WTC11 (cell line): ENCODE measurements around the gene PRR5L.

Source experiments
- CTCF ChIP-seq: fragments of 200-600 bp; IDR thresholded peaks from 2 replicates; pipeline ENCODE4 v1.8.0; 2022; ENCODE audit warnings: antibody characterized with exemption
- ETV6 ChIP-seq: sonication (generic); formaldehyde crosslinking; IDR thresholded peaks from 2 replicates; pipeline ENCODE4 v1.8.1; 2022; ENCODE audit warnings: mild to moderate bottlenecking, missing genetic modification reagents
- FOXP1 ChIP-seq: sonication (generic); formaldehyde crosslinking; IDR thresholded peaks from 2 replicates; pipeline ENCODE4 v1.8.0; 2022; ENCODE audit warnings: missing genetic modification reagents, mild to moderate bottlenecking, moderate library complexity, borderline replicate concordance
- GABPB1 ChIP-seq: sonication (generic); formaldehyde crosslinking; IDR thresholded peaks from 2 replicates; pipeline ENCODE4 v1.8.1; 2023; ENCODE audit warnings: mild to moderate bottlenecking, missing genetic modification reagents
- NFE2L1 ChIP-seq: sonication (generic); formaldehyde crosslinking; IDR thresholded peaks from 2 replicates; pipeline ENCODE4 v1.8.1; 2023; ENCODE audit warnings: missing genetic modification reagents
- NR2C2 ChIP-seq: sonication (generic); formaldehyde crosslinking; IDR thresholded peaks from 2 replicates; pipeline ENCODE4 v1.8.0; 2022; ENCODE audit warnings: mild to moderate bottlenecking, missing genetic modification reagents
- RELA ChIP-seq: sonication (generic); formaldehyde crosslinking; IDR thresholded peaks from 2 replicates; pipeline ENCODE4 v1.8.1; 2022; ENCODE audit warnings: missing genetic modification reagents, mild to moderate bottlenecking, borderline replicate concordance
- USF2 ChIP-seq: sonication (generic); formaldehyde crosslinking; IDR thresholded peaks from 2 replicates; pipeline ENCODE4 v1.8.1; 2023; ENCODE audit warnings: mild to moderate bottlenecking, missing genetic modification reagents, moderate library complexity
- ZBTB21 ChIP-seq: sonication (generic); formaldehyde crosslinking; IDR thresholded peaks from 2 replicates; pipeline ENCODE4 v1.8.1; 2023; ENCODE audit warnings: mild to moderate bottlenecking, missing genetic modification reagents, borderline replicate concordance
- TF ChIP-seq, protein P1 (sequence below): sonication (generic); formaldehyde crosslinking; IDR thresholded peaks from 2 replicates; pipeline ENCODE4 v1.8.1; 2023; ENCODE audit warnings: mild to moderate bottlenecking, missing genetic modification reagents, borderline replicate concordance
- TF ChIP-seq, protein P2 (sequence below): sonication (generic); formaldehyde crosslinking; IDR thresholded peaks from 2 replicates; pipeline ENCODE4 v1.8.1; 2022; ENCODE audit warnings: mild to moderate bottlenecking, missing genetic modification reagents, moderate library complexity, borderline replicate concordance
- TF ChIP-seq, protein P3 (sequence below): sonication (generic); formaldehyde crosslinking; conservative IDR thresholded peaks from 2 replicates; pipeline ENCODE4 v1.8.1; 2023; ENCODE audit warnings: mild to moderate bottlenecking, low read depth, missing genetic modification reagents, moderate library complexity
- TF ChIP-seq, protein P4 (sequence below): sonication (generic); formaldehyde crosslinking; IDR thresholded peaks from 2 replicates; pipeline ENCODE4 v1.8.0; 2022; ENCODE audit warnings: mild to moderate bottlenecking, missing genetic modification reagents

DNA sequence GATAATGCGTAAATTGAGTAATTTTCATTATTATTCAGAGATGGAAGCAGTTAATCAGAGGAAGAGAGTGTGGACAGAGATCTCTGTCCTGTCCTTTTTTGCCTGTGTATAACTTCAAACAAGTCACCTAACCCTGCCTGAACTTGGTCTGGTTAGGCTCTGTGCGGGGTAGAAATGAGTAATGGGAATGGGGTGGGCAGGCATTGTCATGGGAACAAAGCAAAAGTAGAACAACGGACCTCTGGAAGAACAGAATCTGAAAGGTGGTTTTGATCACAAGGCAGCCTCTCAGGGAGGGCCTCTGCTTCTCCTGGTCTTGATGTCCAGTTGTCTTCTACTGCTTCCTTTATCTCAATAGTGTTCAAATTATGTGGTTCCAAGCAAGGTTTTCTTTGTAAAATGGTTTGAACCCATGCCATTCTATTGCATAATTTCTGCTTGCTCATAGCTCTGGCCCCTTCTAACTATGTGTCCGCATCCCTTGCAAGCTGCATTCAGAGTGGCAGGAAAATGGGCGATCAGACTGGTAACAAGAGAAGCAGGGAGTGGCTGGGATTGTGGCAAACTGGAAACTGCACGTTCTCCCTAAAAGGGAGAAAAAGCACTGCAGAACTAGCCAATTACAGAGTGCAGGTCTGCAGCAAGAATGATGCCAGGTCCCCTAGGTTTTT, 76.1 kb downstream of the PRR5L start:
- TF ChIP-seq NFE2L1 (CRISPR knock-in tag) (no peak), ZBTB21 (CRISPR knock-in tag) (no peak), FOXP1 (no peak), CTCF (no peak), ETV6 (no peak), RELA (CRISPR knock-in tag) (no peak), GABPB1 (CRISPR knock-in tag) (no peak), NR2C2 (CRISPR knock-in tag) (no peak), USF2 (no peak)
- TF ChIP-seq, protein P1, sequence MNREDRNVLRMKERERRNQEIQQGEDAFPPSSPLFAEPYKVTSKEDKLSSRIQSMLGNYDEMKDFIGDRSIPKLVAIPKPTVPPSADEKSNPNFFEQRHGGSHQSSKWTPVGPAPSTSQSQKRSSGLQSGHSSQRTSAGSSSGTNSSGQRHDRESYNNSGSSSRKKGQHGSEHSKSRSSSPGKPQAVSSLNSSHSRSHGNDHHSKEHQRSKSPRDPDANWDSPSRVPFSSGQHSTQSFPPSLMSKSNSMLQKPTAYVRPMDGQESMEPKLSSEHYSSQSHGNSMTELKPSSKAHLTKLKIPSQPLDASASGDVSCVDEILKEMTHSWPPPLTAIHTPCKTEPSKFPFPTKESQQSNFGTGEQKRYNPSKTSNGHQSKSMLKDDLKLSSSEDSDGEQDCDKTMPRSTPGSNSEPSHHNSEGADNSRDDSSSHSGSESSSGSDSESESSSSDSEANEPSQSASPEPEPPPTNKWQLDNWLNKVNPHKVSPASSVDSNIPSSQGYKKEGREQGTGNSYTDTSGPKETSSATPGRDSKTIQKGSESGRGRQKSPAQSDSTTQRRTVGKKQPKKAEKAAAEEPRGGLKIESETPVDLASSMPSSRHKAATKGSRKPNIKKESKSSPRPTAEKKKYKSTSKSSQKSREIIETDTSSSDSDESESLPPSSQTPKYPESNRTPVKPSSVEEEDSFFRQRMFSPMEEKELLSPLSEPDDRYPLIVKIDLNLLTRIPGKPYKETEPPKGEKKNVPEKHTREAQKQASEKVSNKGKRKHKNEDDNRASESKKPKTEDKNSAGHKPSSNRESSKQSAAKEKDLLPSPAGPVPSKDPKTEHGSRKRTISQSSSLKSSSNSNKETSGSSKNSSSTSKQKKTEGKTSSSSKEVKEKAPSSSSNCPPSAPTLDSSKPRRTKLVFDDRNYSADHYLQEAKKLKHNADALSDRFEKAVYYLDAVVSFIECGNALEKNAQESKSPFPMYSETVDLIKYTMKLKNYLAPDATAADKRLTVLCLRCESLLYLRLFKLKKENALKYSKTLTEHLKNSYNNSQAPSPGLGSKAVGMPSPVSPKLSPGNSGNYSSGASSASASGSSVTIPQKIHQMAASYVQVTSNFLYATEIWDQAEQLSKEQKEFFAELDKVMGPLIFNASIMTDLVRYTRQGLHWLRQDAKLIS (CRISPR knock-in tag) = no peak
- TF ChIP-seq, protein P2, sequence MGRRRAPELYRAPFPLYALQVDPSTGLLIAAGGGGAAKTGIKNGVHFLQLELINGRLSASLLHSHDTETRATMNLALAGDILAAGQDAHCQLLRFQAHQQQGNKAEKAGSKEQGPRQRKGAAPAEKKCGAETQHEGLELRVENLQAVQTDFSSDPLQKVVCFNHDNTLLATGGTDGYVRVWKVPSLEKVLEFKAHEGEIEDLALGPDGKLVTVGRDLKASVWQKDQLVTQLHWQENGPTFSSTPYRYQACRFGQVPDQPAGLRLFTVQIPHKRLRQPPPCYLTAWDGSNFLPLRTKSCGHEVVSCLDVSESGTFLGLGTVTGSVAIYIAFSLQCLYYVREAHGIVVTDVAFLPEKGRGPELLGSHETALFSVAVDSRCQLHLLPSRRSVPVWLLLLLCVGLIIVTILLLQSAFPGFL = no peak
- TF ChIP-seq, protein P3, sequence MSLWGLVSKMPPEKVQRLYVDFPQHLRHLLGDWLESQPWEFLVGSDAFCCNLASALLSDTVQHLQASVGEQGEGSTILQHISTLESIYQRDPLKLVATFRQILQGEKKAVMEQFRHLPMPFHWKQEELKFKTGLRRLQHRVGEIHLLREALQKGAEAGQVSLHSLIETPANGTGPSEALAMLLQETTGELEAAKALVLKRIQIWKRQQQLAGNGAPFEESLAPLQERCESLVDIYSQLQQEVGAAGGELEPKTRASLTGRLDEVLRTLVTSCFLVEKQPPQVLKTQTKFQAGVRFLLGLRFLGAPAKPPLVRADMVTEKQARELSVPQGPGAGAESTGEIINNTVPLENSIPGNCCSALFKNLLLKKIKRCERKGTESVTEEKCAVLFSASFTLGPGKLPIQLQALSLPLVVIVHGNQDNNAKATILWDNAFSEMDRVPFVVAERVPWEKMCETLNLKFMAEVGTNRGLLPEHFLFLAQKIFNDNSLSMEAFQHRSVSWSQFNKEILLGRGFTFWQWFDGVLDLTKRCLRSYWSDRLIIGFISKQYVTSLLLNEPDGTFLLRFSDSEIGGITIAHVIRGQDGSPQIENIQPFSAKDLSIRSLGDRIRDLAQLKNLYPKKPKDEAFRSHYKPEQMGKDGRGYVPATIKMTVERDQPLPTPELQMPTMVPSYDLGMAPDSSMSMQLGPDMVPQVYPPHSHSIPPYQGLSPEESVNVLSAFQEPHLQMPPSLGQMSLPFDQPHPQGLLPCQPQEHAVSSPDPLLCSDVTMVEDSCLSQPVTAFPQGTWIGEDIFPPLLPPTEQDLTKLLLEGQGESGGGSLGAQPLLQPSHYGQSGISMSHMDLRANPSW (CRISPR knock-in tag) = no peak
- TF ChIP-seq, protein P4, sequence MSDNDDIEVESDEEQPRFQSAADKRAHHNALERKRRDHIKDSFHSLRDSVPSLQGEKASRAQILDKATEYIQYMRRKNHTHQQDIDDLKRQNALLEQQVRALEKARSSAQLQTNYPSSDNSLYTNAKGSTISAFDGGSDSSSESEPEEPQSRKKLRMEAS (CRISPR knock-in tag) = no peak
